C4-2B (cell line): ENCODE data around the gene MRC2.

ENCODE experiments used
- CTCF ChIP-seq: fragments of 450-650 bp; conservative IDR thresholded peaks from 2 replicates; pipeline ENCODE4 v1.5.1; 2017; ENCODE audit warnings: mild to moderate bottlenecking
- ZFX ChIP-seq: fragments of 450-650 bp; IDR thresholded peaks from 2 replicates; pipeline ENCODE4 v1.6.1; 2017

- TF ChIP-seq CTCF (no peak), ZFX (no peak)
These were observed 90.4 kb downstream of the MRC2 start for GRCh38 chr17:62717889-62718288.
